ENCODE results near the gene ADAM20. TPM values are rescaled to one million over a fixed set of nuclear protein-coding genes. Genes with fewer than 3 reads are reported as not detected.

The ADAM20 gene
- total and polyA plus RNA-seq, 2 experiments from 2014 or later: 0.06 to 0.54 TPM

GRCh38 chr14:70473825-70474224 lies 61.0 kb downstream of the ADAM20 start:
- TF ChIP-seq EZH2phosphoT487 (IDR thresholded peaks at IDR 0.05; ENCODE audit: insufficient read depth, low read depth) (no peak), EZH2 (IDR thresholded peaks at IDR 0.05; ENCODE audit: insufficient read depth, poor library complexity, severe bottlenecking) (no peak)
- no peaks in the 10 kb centered on the region for H3K36me3 ChIP-seq (ENCODE audit: low read depth)
- H2AFZ ChIP-seq: no peak overlapping the region
- no peaks in the 10 kb centered on the region for H3K9me3 ChIP-seq (ENCODE audit: low read depth)
- DNase-seq: no peak
- no peaks in the 10 kb centered on the region for H3K4me1 ChIP-seq (ENCODE audit: insufficient read depth)
- no peaks in the 10 kb centered on the region for H3K9me2 ChIP-seq (ENCODE audit: insufficient read depth)
- H3K27me3 ChIP-seq (replicated peaks; ENCODE audit: insufficient read depth): no peaks in the 10 kb centered on the region
- 15 to 28% methylated on average over 2 of the region's 2 CpGs for WGBS, 2 experiments (ENCODE audit: low coverage in 1 of 2, low lambda C conversion rate in 2 of 2, missing lambda C conversion rate in 2 of 2)
- no peak overlapping the region for H3K27ac ChIP-seq
- H3K79me2 ChIP-seq (ENCODE audit: insufficient read depth): no peaks in the 10 kb centered on the region
- no peak overlapping the region for H3K9ac ChIP-seq
- H3K4me3 ChIP-seq: no peak overlapping the region
- no peaks in the 10 kb centered on the region for H4K20me1 ChIP-seq (ENCODE audit: insufficient read depth)
- in situ Hi-C loops (cut with MboI): no loop called here
- H3K4me2 ChIP-seq (ENCODE audit: unreplicated experiment): no peak overlapping the region
- H3F3A ChIP-seq (ENCODE audit: insufficient read depth): no peaks in the 10 kb centered on the region

Small RNA genes lying within 50 kb of the gene (small RNA-seq; reads per million reads assigned to genes)
- gene RNU6-659P (ENCODE audit: low read depth, low replicate concordance): not detected

Other genes with a start within 250 kb of the ADAM20 start
- 21.9 and 38.7 TPM in 2 replicates for gene COX16, start 175.3 kb downstream of the ADAM20 start, total RNA-seq (2014; rRNA removed; shearing (Covaris generic))
- gene COX16, start 175.3 kb downstream of the ADAM20 start, polyA plus RNA-seq (2016; fragmentation: Nextera tagmentation; extraction: Ambion mirVana): 110 and 114 TPM in 2 replicates
- gene SYNJ2BP, start 117.9 kb downstream of the ADAM20 start, total RNA-seq (2014; rRNA removed; shearing (Covaris generic)): 12.2 and 13.3 TPM in 2 replicates
- gene SYNJ2BP, start 117.9 kb downstream of the ADAM20 start, polyA plus RNA-seq (2016; fragmentation: Nextera tagmentation; extraction: Ambion mirVana): 22.1 and 27.1 TPM in 2 replicates
- 0.97 TPM in 1 of 2 replicates, not detected in the other for gene ADAM21, start 82.8 kb downstream of the ADAM20 start, total RNA-seq (2014; rRNA removed; shearing (Covaris generic))
- gene ADAM21, start 82.8 kb downstream of the ADAM20 start, polyA plus RNA-seq (2016; fragmentation: Nextera tagmentation; extraction: Ambion mirVana): 0.13 and 0.20 TPM in 2 replicates
- gene MED6, start 65.7 kb upstream of the ADAM20 start, total RNA-seq (2014; rRNA removed; shearing (Covaris generic)): 20.5 and 26.1 TPM in 2 replicates
- 29.4 and 31.6 TPM in 2 replicates for gene MED6, start 65.7 kb upstream of the ADAM20 start, polyA plus RNA-seq (2016; fragmentation: Nextera tagmentation; extraction: Ambion mirVana)
- not detected in 2 replicates for gene TTC9, start 106.9 kb upstream of the ADAM20 start, total RNA-seq (2014; rRNA removed; shearing (Covaris generic))
- not detected in 2 replicates for gene TTC9, start 106.9 kb upstream of the ADAM20 start, polyA plus RNA-seq (2016; fragmentation: Nextera tagmentation; extraction: Ambion mirVana)